GM15510 (cell line): ENCODE measurements around the gene LIN37.

Source experiments
- POLR2A ChIP-seq: IDR thresholded peaks from 3 replicates; pipeline ENCODE4 v1.6.1; 2011; ENCODE audit warnings: borderline replicate concordance; ENCODE audit not compliant: insufficient read length; ENCODE audit errors: extremely low read depth

The LIN37 gene

DNA sequence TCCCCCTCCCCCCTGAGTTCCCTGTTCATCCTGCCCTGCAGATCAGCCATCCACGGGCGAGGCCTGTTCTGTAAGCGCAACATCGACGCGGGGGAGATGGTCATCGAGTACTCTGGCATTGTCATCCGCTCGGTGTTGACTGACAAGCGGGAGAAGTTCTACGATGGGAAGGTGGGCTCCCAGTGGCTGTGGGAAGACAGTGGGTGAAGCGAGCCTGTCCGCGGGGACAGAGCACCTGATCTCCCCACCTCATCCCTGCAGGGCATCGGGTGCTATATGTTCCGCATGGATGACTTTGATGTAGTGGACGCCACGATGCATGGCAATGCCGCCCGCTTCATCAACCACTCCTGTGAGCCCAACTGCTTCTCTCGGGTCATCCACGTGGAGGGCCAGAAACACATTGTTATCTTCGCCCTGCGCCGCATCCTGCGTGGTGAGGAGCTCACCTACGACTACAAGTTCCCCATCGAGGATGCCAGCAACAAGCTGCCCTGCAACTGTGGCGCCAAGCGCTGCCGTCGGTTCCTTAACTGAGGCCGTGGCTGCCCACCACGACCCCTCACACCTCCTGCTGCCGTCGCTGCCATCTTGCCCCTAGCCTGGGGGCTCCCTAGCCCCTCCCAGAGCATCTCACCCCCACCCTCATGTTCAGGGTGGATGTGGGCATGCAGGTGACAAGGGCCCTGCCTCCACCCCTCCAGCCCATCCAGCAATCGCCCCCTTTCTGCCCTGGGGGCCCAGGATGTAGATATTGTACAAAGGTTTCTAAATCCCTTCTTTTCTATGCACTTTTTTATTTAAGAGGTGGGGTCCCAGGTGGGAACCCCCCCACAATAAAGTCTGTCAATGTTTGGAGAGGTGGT, 10.1 kb upstream of the LIN37 start:
- TF ChIP-seq POLR2A: no peak

DNA sequence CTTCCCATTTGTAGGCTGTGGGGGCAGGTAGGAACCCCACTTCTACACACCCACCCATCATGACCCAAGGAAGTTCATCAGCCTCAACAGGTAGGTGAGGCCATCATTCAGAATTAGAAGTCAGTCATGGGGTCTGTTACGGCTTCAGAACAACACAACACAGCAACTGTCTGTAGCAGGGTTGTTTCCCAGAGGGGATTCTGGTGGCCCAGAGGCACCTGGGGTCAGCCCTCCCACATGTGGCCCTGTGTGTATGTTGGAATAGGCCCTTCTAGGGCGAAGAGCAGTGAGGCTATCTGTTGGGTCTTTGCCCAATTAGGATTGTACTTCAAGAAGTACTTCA, 9.5 kb upstream of the LIN37 start:
- TF ChIP-seq POLR2A: no peak

DNA sequence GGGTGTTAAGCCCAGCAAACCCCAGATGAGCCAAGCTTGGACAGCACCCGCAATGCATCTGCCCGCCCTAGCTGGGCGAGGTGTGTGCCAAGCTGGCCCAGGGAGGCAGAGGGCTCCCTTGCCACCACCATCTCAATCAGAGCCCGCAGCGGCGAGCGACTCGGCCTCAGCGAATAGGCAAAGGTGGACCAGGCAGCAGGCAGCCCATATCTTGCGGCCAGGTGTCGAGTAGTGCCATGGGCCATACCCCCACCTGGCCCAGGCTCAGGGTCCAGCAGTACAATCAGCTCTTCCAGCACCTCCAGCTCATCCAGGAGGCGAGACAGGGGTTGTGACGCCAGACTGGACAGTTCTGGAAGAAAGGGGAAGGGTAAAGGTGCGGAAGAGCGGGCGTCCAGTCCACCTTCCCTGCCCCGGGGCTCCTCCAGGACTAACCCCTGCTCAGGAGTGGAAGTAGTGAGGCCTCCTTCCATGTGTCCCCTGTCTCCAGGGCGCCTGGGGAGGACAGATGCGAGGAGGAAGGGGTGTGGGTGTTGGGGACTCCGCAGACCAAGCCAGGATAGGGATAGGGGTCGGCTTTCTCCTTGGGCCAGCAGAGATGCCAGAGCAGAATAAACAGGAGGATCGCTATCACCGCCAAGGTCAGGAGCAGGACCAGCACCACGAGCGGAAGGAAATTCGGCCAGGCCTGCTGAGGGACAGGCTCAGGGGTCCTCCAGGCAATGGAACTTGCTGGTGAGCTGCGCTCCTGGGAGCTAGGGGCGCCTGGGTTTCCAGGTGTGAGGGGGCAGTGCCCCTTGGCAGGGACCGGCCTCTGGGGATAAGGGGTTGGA, 8.9 kb upstream of the LIN37 start:
- TF ChIP-seq POLR2A: no peak

DNA sequence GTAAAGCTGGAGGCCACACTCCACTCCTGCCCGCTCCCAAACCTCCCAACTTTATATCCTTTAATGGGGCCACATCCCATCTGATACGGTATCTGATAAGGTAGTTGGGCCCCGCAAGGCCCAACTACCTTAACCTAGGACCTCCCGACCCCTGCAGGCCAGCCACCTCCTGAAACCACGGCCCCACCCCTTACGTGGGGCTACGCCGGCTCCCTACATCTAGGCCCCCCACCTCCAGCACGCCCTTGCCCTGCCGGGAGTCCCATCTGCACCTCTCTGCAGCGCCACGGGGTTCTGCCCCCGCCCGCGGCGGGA, 8.3 kb upstream of the LIN37 start:
- no peak for TF ChIP-seq POLR2A

DNA sequence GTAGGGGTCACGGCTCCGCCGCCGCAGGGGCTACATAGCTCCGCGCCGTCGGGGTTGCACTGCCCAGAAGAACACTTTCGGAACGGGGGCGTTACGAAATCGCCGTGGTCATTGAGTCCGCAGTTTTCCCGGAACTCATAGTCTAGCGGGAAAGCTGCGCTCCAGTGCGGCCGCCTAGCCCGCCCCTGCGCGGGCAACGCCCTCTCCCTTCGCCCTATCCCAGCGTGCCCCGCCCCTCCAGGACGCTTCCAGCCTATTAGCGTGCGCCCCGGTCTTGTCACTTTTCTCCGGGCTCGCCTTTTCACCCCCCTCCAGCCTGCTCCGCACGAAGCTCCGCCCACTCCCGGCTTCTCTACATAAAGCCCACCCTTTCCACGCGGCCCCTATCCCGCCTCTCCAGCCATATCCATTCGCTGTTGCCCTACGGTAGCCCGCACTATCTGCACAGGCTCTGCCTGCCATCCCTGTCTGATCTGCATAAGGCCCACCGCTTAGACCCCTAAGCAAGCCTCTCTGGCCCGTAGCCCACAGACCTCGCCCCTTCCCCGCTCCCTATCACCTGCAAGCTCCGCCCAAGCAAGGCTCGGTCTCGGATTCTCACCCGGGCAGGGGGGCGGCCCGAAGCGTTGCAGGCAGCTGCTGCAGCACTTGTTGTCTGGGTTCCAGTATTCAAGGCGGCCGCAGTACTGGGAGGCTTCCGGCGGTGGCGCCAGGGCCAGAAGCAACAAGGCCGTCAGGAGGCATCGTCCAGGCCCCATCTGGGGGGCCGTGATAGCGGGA, 7.8 kb upstream of the LIN37 start:
- peak; percentile 73 for TF ChIP-seq POLR2A

DNA sequence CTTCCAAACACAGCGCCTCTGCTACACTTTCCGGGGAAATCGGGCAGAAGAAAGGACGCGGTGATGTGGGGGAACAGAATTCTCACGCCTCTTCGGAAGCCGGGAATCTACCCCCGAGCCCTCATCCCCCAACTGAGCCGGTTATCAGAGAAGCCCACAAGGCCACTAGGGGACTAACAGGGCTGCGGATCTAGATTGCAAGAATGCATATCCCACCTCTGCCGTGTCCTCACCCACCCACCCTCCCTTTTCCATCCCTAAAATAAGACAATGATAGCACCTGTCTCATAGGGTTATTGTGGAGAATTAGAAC, 7.2 kb upstream of the LIN37 start:
- no peak for TF ChIP-seq POLR2A

DNA sequence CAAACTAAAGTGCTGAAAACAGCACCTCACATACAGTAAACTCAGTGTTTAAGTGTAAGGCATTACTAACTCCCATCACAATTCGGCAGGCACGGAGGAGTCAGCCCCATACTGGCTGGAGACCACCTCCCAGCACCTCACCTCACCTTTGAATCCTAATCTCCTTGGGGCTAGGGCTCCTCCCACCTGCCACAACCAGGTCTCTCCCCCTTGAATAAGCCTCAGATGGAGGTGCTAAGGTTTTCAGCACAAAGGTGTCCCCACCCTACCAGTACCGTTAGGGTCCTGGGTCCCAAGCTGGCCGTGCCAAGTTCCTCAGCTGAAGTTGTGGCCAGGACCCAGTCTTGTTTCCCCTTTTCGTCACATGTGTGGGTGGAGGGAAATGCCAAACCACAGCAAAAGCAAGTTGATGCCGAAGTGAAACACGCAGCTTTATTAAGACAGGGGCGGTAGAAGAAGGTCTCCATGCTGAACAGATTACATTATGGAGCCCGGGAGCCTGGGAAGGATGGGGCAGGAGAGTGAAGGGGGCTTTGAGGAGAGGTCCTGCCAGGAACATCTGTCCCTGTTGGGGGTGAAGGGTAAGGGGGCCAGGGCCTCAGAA, 6.2 kb upstream of the LIN37 start, which contains the start of gene IGFLR1:
Gene IGFLR1, minus strand, starts transcription at position 332 of the 604 bp plus-strand sequence. CDS start 1,272 bp downstream, outside the sequence.
- TF ChIP-seq POLR2A: peak; percentile 51

DNA sequence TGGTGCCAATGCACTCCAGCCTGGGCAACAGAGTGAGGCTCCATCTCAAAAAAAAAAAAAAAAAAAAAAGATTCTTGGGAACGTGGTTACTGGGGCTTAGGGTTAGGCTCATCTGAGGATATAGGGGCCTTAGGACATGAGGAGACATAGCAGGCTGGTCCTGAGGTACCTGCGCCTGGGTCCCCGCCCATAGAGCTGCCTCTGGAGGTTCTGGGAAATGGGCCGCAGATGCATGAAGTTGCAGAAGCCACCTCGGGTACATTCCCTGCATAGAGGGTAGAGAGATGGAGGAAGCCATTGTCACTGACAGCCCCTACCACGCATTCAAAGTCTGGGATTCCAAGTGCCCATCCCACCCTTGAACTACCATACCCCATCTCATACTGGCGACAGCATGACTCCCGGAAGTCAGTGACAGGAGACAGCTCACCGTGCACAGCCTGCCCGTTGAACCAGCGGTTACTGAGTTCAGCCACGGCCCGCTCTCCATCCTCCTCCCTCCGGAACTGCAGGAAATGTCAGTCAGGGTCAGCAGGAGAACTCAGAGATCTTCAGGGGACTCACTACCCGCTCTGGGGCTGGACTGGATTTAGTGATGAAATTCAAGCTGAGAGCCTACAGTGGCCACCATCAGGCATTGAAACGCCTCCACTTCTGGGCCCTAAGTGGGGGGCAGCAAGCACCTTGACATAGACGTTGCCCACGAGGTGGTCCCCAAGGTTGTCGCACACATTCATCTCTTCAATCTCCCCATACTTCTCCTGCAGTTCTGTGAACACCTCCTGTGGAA, 4.5 kb upstream of the LIN37 start:
- no peak for TF ChIP-seq POLR2A

DNA sequence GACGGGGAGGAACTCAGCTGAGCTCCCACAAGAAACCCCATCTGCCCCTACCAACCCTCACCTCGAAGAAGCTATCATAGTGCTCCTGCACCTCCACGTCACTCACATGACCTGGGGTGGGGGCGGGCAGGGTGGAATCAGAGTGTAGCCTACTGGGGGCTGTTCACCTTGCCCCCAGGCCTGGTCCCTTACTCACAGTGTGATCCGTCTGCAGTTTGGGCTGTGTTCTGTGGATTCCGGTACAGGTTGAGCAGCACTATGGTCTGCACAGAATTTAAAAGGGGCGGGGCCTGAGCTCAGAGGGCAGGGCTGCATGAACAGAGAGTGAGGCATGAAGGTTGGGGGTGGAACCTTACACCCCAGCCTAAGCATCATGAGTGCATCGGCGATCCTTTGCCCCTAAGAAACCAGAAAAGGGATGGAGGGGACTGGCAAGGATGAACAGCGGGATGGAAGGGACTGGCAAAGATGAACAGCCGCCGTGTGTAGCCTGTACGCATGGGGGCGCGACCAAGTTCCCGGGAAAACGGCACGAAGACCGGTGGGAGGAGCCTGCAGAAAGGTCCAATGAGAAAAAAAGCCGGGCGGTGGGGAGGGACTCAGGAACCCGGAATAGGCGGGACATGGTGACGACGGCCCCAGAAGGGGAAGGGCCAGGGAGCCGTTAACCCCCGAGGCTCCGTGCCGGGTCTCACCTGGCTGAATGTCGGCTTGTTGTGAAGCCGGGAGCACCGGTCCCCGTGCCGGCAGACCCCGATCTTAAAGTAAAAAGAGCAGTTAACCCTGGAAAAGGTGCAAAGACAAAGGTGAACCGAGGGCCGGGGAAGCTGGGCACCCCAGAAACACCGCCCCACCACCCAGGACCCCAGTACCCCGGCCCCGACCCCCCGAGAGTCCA, 3.7 kb upstream of the LIN37 start:
- TF ChIP-seq POLR2A: peak; percentile 84

DNA sequence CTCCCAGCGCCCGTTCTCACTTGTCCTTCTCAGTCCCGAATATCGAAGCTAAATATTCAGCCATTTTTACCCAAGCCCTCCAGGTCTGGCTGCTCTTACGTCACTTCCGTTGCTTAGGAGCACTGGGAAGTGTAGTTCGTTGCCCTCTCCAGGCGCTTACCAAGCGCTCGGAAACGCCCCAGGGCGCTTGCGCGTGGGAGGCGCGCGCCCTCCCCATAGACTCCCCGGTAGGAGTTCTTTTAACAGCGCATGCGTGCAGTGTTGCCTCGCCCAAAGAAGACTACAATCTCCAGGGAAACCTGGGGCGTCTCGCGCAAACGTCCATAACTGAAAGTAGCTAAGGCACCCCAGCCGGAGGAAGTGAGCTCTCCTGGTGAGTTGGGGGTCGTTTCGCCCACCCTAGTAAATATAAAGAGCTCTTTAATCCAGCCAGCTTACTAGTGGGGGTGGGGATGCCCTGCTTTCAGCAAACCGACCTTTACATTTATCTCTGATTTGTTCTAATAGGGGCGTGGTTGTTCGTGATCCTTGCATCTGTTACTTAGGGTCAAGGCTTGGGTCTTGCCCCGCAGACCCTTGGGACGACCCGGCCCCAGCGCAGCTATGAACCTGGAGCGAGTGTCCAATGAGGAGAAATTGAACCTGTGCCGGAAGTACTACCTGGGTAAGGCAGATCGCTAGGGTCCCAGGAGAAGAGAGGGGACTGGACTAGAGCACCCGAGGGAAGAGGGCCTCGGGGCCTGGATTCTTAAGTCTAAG, 2.9 kb upstream of the LIN37 start, which contains the start of the genes PSENEN and U2AF1L4:
Gene PSENEN, plus strand, starts transcription at position 324 of the 759 bp plus-strand sequence. Its CDS starts 280 bp downstream, at position 604.
Gene U2AF1L4, minus strand, starts transcription at position 91 of the 759 bp plus-strand sequence. Its CDS starts 27 bp downstream, at position 64.
- TF ChIP-seq POLR2A: no peak

DNA sequence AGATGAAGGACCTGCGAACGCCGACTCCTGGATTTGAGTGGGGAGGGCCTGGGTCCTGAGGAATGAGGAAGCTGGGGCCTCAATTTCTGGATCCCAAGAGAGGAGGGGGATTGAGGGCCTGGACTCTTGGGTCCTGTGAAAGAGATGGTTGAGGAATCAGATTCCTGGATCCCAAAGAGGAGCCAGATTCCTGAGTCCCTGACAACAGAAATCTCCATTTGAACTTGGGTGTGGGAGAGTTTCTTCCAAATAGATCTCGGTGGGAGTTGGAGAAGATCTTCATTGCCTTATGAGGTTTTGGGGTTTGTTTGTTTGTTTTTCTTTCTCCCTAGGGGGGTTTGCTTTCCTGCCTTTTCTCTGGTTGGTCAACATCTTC, 2.3 kb upstream of the LIN37 start:
- no peak for TF ChIP-seq POLR2A

DNA sequence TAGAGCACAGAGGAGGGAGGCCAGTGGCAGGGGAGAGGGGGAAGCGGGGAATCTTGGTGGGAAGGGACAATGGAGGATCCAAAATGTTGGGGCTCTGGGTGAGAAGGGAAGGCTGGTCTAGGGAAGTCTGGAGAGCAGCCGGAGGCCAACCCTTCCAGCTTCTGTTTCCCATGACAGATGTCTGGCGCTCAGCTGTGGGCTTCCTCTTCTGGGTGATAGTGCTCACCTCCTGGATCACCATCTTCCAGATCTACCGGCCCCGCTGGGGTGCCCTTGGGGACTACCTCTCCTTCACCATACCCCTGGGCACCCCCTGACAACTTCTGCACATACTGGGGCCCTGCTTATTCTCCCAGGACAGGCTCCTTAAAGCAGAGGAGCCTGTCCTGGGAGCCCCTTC, 1.8 kb upstream of the LIN37 start:
- TF ChIP-seq POLR2A: no peak

DNA sequence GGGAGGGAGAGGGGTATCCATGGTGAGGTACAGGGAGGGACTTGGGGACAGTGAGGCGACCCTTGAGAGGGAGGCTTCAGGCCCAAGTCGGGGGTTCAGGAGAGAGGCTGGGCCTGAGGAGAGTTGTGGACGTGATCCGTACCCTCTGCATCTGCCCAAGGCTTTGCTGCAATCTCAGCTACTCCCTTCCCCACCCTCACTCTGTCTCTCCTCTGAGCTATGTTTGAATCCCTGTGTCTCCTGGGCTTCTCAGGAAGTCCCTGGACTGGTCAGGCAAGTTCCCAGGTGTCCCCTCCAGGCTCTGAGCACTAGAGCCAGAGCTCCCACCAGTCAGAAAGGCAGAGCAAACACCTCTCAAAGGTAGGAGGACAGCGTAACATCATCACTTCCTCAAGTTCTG, 1.8 kb downstream of the LIN37 start:
- no peak for TF ChIP-seq POLR2A
